Uterus (tissue), 4 donors: ENCODE results near the gene PTBP3. TPM values are rescaled to one million over a fixed set of nuclear protein-coding genes. Genes with fewer than 3 reads are reported as not detected.
A peak's percentile ranks its signal among the peaks of the same experiment; 100 is the strongest.

ENCODE experiments used
- DNase-seq, 2 donors: peaks; one replicate each; pipeline ENCODE4 v3.0.0-alpha.2; 2019 to 2020
- H3K27ac ChIP-seq, 2 donors: fragments of 200-600 bp; sonication (generic); 1 replicate in 1 of 2; 2 replicates in 1 of 2; pipeline ENCODE4 v1.5.1; 2016 to 2018
- H3K27me3 ChIP-seq, 2 donors: fragments of 200-600 bp; sonication (generic); one replicate each; pipeline ENCODE4 v1.5.1; 2018 to 2019; ENCODE audit warnings: control low read depth in 1 of 2
- H3K36me3 ChIP-seq, 2 donors: fragments of 200-600 bp; sonication (generic); one replicate each; pipeline ENCODE4 v1.5.1; 2019; ENCODE audit warnings: control low read depth in 1 of 2
- H3K4me1 ChIP-seq, 2 donors: fragments of 200-600 bp; sonication (generic); one replicate each; pipeline ENCODE4 v1.5.1; 2018 to 2019; ENCODE audit warnings: control low read depth in 1 of 2
- H3K4me3 ChIP-seq, 2 donors: fragments of 200-600 bp; sonication (generic); 1 replicate in 1 of 2; 2 replicates in 1 of 2; pipeline ENCODE4 v1.5.1; 2018 to 2019; ENCODE audit warnings: mild to moderate bottlenecking in 1 of 2
- H3K9me3 ChIP-seq, 2 donors: fragments of 200-600 bp; sonication (generic); one replicate each; pipeline ENCODE4 v1.5.1; 2019; ENCODE audit warnings: control low read depth in 1 of 2
- CTCF ChIP-seq, 4 experiments: fragments of 200-600 bp in 2 of 4; fragments of 450-650 bp in 2 of 4; sonication (generic) in 2 of 4; IDR thresholded peaks; one replicate each; pipeline ENCODE4 v1.5.1; 2016 to 2019; ENCODE audit warnings: antibody characterized with exemption in 4 of 4, mild to moderate bottlenecking in 2 of 4, moderate library complexity in 1 of 4
- POLR2A ChIP-seq, 2 donors: fragments of 450-650 bp; IDR thresholded peaks; one replicate each; pipeline ENCODE4 v1.6.1; 2016; ENCODE audit warnings: antibody characterized with exemption in 2 of 2, mild to moderate bottlenecking in 1 of 2, moderate library complexity in 1 of 2
- intact Hi-C: fragments of 100-400 bp; cut with DNase I; formaldehyde crosslinking; loops from one replicate; pipeline ENCODE4 v1.15.1; 2023; ENCODE audit warnings: low total_unique reads
- total RNA-seq, 4 donors: library from RNA; depleted of rRNA in 3 of 4; stranded (reverse); fragments of >200 nt in 3 of 4; gene quantifications; one replicate each; pipeline versions ENCODE4 v1.1.0 to v1.2.4, GENCODE V29; 2014 to 2023
- donor health status: DM: yes; HTN: yes; CAD: no.

Gene PTBP3
- total RNA-seq, 4 donors from 2014 or later, result 25.0 to 64.6 (median 36.2) TPM

- Histone ChIP-seq H3K4me3 (peak overlapping the region; percentile 27 to 74), H3K27me3 (no peaks in the 10 kb centered on the region), H3K36me3 (no peaks in the 10 kb centered on the region), H3K9me3 (no peaks in the 10 kb centered on the region), H3K4me1 (no peaks in the 10 kb centered on the region), H3K27ac (peak overlapping the region in 1 of 2 donors; percentile 27)
- TF ChIP-seq POLR2A (IDR thresholded peaks at IDR 0.05), result no peak
- no peak for TF ChIP-seq CTCF (IDR thresholded peaks at IDR 0.05)
- DNase-seq, result peak in 1 of 2 donors; percentile 40
- intact Hi-C loops, result no loop called here
Observed at GRCh38 chr9:112174222-112174964, 159.0 kb downstream of the PTBP3 start.

GRCh38 chr9:112173489-112174221, 159.8 kb downstream of the PTBP3 start:
- H3K4me1 ChIP-seq, result no peaks in the 10 kb centered on the region
- no peaks in the 10 kb centered on the region for H3K9me3 ChIP-seq
- H3K36me3 ChIP-seq, result no peaks in the 10 kb centered on the region
- no peaks in the 10 kb centered on the region for H3K27me3 ChIP-seq
- no peak overlapping the region for H3K27ac ChIP-seq
- intact Hi-C loops, result no loop called here
- TF ChIP-seq CTCF (IDR thresholded peaks at IDR 0.05) (no peak), POLR2A (IDR thresholded peaks at IDR 0.05) (no peak)
- no peak for DNase-seq
- no peak overlapping the region for H3K4me3 ChIP-seq

- no peaks in the 10 kb centered on the region for H3K27me3 ChIP-seq
- H3K4me1 ChIP-seq, result no peaks in the 10 kb centered on the region
- H3K9me3 ChIP-seq, result no peaks in the 10 kb centered on the region
- TF ChIP-seq POLR2A (IDR thresholded peaks at IDR 0.05) (no peak), CTCF (IDR thresholded peaks at IDR 0.05) (no peak)
- intact Hi-C loops, result no loop called here
- DNase-seq, result no peak
- H3K36me3 ChIP-seq, result no peaks in the 10 kb centered on the region
- H3K4me3 ChIP-seq, result no peak overlapping the region
- H3K27ac ChIP-seq, result no peak overlapping the region
Observed at GRCh38 chr9:112170968-112171367, 162.5 kb downstream of the PTBP3 start.

GRCh38 chr9:112170235-112170634, 163.2 kb downstream of the PTBP3 start:
- H3K27ac ChIP-seq, result no peak overlapping the region

More at GRCh38 chr9:112170235-112170634, 163.2 kb downstream of the PTBP3 start:
- intact Hi-C loops, result no loop called here
- TF ChIP-seq CTCF (IDR thresholded peaks at IDR 0.05), result no peak
- no peak for TF ChIP-seq POLR2A (IDR thresholded peaks at IDR 0.05)
- Histone ChIP-seq H3K36me3 (no peaks in the 10 kb centered on the region), H3K4me1 (no peaks in the 10 kb centered on the region), H3K27me3 (no peaks in the 10 kb centered on the region), H3K9me3 (no peaks in the 10 kb centered on the region), H3K4me3 (no peak overlapping the region)
- no peak for DNase-seq
